Left kidney (tissue), 2 donors: ENCODE measurements around the gene HLA-DQA1. TPM values are rescaled to one million over a fixed set of nuclear protein-coding genes. Genes with fewer than 3 reads are reported as not detected.
"Not testable (repeated sequence)": the region's sequence is repeated elsewhere in the genome, so short reads cannot be mapped to it uniquely, and the experiment has no call there.

Experiments
- DNase-seq: peaks from one replicate; pipeline ENCODE4 v3.0.0-alpha.2; 2013
- polyA plus RNA-seq: library from polyadenylated mRNA; unstranded; fragments of 120-200 nt; gene quantifications from one replicate; pipeline ENCODE4 v1.2.1, GENCODE V29; 2013; ENCODE audit not compliant: insufficient read length

The HLA-DQA1 gene
- polyA plus RNA-seq, 1 donor = 3.3 TPM

GRCh38 chr6:32621372-32621771 lies 15.8 kb upstream of the HLA-DQA1 start:
- no peak for DNase-seq

DNA sequence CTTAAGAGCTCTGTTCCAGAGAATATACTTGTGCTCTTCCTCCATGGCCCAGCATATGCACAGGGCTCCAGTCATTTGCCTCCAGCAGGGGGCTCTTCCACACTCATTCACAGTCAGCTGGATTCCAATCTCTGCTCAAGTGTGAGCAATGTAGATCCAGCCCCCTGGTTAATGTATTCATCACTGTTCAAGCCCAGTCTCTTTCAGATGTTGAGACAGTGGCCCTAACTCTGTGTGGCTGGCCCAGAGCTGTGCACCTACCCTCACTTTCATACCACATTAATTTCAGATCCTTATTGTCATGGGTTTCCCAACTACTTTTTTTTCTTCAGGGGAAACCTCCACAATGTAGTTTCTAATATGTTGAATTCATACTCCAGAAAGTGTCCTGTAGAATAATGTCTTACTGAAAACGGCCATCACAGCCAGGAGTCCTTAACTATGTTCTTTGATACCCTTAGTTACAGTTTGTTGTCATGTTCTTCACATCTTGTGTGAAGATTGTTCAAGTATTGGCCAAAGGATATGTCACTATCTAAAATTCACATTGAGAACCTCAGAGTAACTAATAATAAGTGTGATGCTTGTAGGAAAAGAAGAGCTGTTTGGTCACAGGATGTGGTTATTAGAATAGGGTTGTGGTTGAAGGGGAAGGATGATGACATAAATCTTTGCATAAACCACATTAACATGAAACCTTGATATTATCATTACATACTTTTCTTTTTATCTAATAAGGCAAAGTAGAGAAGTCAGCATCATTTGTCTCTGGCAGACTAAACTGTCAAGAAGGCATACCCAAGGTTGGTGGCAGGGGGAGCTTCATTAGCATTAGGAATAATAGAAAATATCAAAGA lies 14.4 kb upstream of the HLA-DQA1 start:
- peak; percentile 29 for DNase-seq

GRCh38 chr6:32623693-32624092 lies 13.5 kb upstream of the HLA-DQA1 start:
- DNase-seq = no peak

- no peak for DNase-seq
Measured at GRCh38 chr6:32624565-32624964, 12.6 kb upstream of the HLA-DQA1 start.

- no peak for DNase-seq
Measured at GRCh38 chr6:32625137-32625536, 12.1 kb upstream of the HLA-DQA1 start.

DNA sequence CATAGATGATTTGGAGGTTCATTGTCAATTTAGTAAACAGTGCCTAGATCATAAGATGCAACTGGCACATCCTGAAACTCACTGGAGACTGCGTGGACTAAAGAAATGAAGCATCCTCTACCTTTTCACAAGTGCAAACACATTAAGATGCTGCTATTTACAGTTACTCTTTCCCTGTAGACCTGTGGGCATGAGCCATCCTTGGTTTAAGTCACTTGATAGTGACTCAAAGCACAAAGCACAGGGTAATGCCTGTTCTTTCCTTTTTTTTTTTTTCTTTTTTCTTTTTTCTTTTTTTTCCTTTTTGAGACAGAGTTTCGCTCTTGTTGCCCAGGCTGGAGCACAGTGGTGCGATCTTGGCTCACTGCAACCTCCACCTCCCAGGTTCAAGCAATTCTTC lies 10.0 kb upstream of the HLA-DQA1 start:
- no peak for DNase-seq

DNA sequence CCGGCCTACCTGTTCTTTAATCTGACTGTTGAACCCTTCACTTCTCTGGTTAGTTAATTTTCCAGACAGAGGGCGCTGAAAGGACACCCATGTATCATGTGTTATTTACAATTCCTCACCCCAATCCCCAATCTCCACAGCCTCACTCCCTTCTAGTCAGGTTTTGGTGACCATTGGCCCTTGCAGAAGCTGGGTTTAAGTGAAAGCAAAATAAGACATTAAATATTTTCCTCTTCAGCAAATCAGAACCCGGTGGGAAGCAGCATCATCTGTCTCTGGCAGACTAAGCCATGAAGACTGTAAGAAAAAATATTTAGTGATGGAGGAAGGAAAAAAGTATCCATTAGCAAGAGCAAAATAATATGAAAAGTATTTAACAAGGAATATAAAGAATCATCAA lies 9.4 kb upstream of the HLA-DQA1 start:
- no peak for DNase-seq

DNA sequence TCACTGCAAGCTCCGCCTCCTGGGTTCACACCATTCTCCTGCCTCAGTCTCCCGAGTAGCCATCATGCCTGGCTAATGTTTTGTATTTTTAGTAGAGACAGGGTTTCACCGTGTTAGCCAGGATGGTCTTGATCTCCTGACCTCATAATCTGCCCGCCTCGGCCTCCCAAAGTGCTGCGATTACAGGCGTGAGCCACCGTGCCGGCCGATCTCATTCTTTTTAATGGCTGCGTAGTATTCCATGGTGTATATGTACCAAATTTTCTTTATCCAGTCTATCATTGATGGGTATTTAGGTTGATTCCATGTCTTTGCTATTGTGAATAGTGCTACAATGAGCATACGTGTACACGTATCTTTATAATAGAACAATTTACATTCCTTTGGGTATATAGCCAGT lies 7.4 kb upstream of the HLA-DQA1 start:
- DNase-seq = not testable (repeated sequence)

GRCh38 chr6:32635526-32636123 lies 1.6 kb upstream of the HLA-DQA1 start:
- DNase-seq = no peak

GRCh38 chr6:32637883-32638282 lies 677 bp downstream of the HLA-DQA1 start:
- no peak for DNase-seq

DNA sequence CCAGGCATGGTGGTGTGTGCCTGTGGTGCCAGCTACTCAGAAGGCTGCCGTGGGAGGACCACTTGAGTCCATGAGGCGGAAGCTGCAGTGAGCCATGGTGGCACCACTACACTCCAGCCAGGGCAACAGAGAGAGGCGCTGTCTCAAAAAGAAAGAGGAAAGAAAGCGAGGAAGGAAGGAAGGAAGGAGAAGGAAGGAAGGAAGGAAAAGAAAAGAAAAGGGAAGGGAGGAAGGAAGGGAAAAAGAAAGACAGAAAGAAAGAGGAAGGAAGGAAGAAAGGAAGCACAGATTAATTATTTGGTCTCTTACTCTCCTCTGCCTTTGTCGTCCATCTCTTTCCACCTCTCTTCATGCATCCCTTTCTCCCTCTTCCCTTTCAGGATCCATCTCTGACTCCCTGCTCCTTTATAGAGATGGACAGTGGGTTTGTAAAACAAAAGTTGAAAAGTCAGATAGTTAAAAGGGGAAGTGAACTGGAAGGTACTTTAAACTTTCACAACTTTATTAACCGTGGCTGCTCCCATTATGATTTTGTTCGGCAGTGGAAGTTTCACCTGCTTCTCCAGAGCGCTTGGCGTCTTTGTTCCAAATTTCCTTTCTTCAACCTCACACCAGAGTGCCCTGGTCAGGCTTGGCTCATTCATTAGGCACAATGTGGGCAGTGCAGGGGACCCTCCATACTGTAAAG lies 1.5 kb downstream of the HLA-DQA1 start:
- no peak for DNase-seq

GRCh38 chr6:32639440-32640394 lies 2.5 kb downstream of the HLA-DQA1 start:
- no peak for DNase-seq

DNA sequence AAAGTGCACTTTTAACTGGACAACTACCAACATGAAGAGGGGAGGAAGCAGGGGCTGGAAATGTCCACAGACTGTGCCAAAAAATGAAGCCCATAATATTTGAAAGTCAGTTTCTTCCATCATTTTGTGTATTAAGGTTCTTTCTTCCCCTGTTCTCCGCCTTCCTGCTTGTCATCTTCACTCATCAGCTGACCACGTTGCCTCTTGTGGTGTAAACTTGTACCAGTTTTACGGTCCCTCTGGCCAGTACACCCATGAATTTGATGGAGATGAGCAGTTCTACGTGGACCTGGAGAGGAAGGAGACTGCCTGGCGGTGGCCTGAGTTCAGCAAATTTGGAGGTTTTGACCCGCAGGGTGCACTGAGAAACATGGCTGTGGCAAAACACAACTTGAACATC lies 3.9 kb downstream of the HLA-DQA1 start:
- DNase-seq = no peak

GRCh38 chr6:32641785-32642719 lies 4.8 kb downstream of the HLA-DQA1 start:
- DNase-seq = not testable (repeated sequence)

DNA sequence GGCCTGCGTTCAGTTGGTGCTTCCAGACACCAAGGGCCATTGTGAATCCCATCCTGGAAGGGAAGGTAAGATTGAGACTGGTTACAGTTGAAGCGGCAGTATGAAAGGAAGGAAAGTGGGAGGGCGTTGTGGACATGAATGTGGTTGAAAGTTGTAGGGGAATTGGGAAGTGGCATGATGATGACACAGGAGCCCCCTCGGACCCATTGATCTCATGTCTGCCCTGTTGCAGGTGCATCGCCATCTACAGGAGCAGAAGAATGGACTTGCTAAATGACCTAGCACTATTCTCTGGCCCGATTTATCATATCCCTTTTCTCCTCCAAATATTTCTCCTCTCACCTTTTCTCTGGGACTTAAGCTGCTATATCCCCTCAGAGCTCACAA lies 5.5 kb downstream of the HLA-DQA1 start:
- no peak for DNase-seq

- no peak for DNase-seq
Measured at GRCh38 chr6:32643904-32644303, 6.7 kb downstream of the HLA-DQA1 start.

- DNase-seq = no peak
Measured at GRCh38 chr6:32645047-32645703, 8.0 kb downstream of the HLA-DQA1 start.

- DNase-seq = no peak
Measured at GRCh38 chr6:32655203-32655710, 18.1 kb downstream of the HLA-DQA1 start.

DNA sequence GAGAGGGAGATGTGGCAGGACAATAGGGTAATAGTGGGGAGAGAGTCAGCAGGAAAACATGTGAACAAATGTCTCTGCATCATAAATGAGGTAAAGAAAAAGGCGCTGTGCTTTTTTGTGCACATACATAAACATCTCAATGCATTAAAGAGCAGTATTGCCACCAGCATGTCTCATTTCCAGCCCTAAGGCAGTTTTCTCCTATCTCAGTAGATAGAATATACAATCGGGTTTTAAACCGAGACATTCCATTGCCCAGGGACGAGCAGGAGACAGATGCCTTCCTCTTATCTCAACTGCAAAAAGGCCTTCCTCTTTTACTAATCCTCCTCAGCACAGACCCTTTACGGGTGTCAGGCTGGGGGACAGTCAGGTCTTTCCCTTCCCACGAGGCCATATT lies 20.1 kb downstream of the HLA-DQA1 start:
- not testable (repeated sequence) for DNase-seq

GRCh38 chr6:32657819-32658218 lies 20.6 kb downstream of the HLA-DQA1 start:
- DNase-seq = not testable (repeated sequence)
